Activated T-helper 9 cell treated with anti-CD3 and anti-CD28 coated beads, Interleukin-2, amount 50 U/mL, for 16 hours (primary cell): ENCODE results near the gene CACNA2D3.
"Not testable (repeated sequence)": the region's sequence is repeated elsewhere in the genome, so short reads cannot be mapped to it uniquely, and the experiment has no call there.

ENCODE experiments used
- DNase-seq: peaks from one replicate; pipeline ENCODE4 v3.0.0-alpha.2; 2020; ENCODE audit warnings: low read depth

CACNA2D3 gene

DNA sequence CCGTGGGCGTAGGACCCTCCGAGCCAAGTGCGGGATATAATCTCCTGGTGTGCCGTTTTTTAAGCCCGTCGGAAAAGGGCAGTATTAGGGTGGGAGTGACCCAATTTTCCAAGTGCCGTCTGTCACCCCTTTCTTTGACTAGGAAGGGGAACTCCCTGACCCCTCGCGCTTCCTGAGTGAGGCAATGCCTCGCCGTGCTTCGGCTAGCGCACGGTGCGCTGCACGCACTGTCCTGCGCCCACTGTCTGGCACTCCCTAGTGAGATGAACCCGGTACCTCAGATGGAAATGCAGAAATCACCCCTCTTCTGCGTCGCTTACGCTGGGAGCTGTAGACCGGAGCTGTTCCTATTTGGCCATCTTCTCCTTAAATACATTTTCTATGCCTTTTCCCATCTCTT, 342.2 kb downstream of the CACNA2D3 start:
- DNase-seq, result not testable (repeated sequence)

GRCh38 chr3:54476891-54477290, 354.5 kb downstream of the CACNA2D3 start:
- DNase-seq, result no peak

DNA sequence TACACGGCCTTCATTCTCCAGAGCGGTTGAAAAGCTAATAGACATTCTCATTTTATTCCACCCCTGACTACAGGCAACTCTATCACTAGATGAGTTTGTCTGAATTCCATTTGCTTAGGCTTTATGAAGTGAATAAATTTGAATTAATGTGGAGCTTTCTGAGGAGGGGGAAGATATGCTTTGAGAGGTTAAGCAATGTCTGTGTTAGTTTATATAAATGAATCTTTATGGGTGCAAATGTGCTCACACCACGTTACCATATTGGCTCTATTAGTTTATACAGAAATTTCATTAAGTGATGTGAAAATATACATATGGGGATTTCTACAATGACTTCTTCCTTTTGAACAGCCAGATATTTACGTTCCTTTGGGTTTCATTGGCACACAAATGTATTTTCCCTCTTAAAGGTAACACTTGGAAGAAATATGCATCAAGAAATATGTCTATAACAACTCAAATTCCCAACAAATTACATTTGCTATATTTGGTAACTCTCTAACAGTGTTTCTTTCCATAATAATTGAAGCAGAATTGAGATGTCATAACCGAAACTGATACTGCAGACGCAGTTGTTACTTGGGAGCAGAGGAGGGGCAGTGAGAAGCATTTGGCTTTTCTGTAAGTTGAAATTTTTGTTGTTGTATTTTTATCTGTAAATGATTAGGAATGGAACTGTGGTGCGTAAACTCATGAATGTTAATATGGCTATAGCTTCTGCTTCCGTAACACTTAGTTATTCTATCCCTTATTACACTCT, 359.4 kb downstream of the CACNA2D3 start:
- DNase-seq, result no peak

DNA sequence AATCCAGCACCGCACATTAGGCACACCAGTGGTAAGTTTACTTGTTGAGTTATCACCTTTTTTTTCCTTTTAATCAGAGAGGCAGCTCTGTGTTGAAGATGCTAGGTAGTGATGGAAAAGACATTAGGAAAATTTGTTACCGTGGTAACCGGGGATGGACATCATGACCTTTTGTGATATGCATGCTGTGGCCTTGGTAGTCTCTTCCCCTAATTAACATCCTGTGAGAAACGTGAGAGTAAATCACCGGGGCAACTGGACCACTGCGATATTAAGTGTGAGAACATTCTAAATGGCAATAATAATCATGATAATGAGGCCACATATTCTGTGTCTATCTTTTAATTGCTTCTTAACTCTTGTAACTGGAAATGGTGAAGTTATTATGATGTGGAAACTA, 362.0 kb downstream of the CACNA2D3 start:
- DNase-seq, result no peak

GRCh38 chr3:54486317-54486716, 364.0 kb downstream of the CACNA2D3 start:
- DNase-seq, result no peak

- DNase-seq, result no peak
Measured at GRCh38 chr3:54488297-54488696, 365.9 kb downstream of the CACNA2D3 start.

DNA sequence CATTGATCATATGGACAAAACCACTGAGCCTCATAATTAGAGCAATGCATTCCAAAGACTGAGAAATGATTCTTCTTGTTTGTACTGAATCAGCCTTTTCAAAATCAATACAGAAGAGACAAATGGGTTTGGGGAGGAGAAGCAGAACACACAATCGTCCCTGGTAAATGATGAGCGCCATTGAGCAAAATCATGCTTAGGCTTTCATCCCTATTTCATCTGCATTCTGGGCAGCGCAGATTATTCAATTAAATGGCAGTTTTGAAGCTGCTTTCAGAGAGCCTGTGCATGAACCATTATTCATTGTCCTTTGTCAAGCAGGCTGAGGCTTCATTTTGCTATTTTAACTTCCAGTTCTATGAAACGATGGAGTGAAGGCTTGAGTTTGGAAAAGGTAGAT, 371.9 kb downstream of the CACNA2D3 start:
- DNase-seq, result no peak

DNA sequence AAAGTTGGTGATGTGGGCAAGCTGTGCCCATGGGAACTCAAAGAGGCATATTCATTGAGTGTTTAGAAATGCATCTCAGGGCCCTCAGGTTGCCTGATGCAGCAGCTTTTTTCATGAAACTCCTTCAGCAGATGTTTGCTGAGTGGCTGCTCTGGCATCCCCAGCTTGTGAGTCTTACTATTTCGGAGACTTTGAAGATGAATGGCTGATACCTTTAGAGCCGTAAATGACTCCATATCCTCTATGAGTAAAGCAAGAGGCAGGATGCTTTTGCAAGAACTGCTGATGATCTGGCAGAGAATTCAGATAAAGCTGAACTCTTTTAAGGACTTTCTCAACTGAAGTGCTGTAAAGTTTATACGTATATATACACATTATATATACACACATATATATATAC, 384.3 kb downstream of the CACNA2D3 start:
- DNase-seq, result no peak

- no peak for DNase-seq
Measured at GRCh38 chr3:54507876-54508460, 385.6 kb downstream of the CACNA2D3 start.

- DNase-seq, result no peak
Measured at GRCh38 chr3:54510506-54510905, 388.2 kb downstream of the CACNA2D3 start.

GRCh38 chr3:54511766-54512365, 389.5 kb downstream of the CACNA2D3 start:
- DNase-seq, result no peak

DNA sequence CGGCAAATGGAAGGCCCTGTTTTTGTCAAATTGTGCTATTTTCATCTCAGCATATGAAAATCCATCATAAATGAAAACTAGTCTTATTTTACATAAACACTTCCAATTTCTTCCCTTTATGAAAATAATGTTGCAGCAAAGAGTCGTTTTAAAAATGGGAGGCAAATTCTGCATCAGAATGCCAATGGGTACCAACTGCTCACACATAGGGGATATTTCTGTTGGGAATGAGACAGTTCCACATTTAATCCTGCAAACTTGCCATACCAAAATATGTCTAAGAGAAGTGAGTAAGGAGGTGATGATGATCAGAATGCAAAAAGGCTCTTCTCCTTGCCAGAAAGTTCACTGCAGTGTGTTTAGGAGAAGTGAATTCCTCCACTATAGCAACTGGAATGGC, 391.7 kb downstream of the CACNA2D3 start:
- DNase-seq, result no peak

DNA sequence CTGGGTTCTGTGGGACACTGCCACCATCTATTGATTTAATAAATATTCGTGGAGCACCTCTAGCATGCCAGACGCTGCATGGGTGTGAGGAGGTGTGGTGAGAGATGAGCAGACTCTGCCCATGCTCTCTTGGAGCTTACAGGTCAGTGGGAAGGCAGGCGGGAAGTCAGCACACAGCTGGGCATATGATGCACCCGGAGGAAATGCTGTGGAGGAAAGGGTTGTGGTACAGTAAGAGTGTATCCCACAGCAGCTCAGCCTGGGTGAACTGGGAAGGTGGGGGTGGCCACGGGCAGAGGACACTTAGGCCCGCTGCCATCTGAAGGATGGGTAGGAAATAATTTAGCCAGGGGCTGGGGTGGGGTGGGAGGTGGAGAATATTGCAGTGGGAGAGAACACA, 392.1 kb downstream of the CACNA2D3 start:
- DNase-seq, result no peak

DNA sequence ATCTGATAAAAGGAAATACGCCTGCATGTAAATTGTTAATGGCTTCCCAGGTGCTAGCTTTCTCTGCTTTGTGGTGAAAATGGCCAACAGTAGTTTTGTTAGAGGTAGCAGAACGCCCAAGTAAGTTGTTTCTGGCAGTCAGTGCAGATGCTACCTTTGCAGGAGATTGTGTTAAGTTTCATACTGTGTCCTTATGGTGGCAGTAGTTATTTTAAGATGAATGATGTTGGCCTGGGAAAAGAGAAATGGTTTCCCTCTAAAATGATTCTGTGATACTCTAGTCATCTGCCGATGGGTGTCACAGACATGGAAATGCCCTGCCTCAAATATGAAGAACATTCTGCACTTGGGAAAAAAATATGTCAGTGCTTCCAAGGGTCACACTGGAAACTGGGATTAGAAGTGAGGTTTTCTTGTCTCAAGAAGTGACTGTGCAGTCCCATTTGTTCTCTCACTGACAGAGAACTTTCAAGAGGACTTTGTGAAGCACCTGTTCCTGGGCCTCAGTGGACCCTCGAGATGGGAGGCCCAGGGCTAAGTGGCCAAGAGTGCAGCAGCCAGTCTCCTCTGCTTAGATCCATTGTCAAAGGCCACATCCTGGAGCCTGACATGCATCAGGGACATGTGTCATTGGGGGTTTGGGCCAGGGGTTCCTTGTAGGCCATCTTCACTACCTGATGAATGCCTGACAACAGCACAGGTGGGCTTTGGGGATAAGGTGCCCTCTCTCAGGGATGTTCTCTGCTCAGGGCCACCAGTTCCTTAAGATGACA, 393.3 kb downstream of the CACNA2D3 start:
- DNase-seq, result no peak

DNA sequence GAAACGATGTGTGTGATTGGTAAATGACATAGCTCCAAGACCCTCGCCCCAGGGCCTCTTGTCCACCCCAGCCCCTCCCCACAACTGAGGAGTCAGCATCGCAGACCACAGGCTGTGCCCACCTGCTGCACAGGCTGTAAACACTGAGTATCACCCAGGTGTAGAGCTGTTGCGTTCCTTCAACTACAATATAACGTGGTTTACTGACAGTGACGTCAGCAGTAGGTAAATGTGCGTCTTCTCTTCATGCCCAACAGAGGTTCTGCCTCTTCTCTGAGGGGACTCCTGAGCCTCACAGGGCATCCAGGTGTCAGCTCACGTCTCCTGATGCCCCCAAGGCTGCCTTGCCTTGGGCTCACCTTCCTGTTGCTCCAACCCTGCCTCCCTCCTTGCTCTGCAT, 395.1 kb downstream of the CACNA2D3 start:
- no peak for DNase-seq

DNA sequence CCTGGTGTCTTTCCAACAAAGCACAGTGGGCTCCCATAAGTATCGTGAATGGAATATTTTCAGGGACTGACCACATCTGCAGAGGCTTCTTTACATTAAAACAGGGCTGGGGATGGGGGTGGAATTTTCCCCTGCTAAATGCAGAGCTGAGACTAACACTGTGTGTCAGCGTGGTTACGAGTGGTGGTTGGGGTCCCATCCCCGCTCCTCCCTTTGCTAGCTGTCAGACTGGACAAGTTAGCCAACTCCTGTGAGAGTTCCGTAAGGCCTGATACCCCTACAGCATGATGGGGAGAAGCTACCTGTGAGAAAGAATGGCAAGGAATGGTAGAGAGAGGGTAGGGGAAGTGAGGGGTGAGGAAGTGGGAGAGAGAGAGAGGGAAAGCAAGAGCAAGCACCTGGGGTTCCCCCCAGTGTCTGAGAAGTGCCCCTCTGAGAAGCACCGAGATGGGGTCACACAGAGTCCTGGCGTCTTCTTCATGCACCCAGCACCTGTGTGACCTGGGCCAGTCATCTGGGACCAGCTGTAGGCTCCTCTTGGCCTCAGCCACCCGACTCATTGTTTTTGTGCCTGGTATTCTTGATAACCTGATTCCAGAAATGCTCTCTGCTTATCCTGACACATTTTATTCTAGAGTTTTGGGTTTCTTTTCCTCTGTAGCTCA, 395.8 kb downstream of the CACNA2D3 start:
- no peak for DNase-seq

DNA sequence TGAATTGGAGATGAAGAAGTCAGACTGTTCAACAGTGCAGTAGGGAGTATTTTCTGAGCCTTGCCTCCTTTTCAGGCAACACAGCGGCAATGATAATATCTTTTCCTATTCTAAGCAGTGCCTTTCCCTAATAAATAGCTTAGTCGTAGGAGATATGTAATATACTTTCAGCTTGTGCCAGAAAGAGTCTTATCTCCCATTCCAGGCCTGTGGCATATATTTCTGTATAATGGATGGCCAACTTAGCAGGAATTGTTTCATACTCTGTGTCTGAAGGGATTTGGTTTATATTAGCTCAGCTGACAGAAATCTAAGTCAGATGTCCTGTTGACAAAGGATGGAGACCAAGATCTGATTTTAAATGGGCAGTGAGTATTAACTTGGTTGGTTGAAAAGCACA, 397.1 kb downstream of the CACNA2D3 start:
- no peak for DNase-seq

GRCh38 chr3:54520060-54520459, 397.7 kb downstream of the CACNA2D3 start:
- no peak for DNase-seq

DNA sequence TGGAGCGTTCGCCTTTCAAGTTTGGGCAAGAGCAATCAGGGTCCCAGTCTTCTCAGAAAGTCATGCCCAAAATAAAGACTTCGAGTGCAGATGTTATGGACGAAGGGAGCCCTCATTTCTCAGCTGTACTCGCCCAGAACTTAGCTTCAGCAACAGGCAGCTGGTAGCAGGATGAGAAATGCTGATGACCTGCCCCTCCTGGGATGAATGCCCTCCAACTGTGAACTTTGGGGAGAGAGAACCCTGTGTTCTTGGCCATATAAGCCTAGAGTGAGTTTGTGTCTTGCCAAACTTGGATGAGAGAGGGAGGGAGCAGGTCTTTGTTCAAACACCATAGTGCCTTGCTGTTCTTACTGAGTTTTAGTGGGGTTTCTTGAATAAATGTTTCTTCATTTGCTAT, 405.2 kb downstream of the CACNA2D3 start:
- no peak for DNase-seq

DNA sequence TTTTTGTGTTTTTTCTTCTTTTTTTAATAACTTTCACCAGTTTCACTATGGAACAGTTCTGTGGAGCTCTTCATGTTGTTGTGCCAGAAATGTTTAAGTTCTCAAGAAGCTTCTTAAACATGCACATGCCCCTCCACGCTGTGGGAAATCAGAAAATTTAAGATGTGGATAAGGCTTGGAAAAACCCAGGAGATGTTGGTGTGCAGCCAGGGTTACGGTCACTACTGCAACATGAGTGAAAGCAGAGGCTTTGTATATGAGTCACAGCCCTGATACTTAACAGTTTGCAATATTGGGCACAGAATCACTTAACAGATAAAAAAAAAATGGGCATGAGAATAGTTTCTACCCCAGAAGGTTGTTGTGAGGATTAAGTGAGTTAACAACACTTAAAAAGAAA, 405.6 kb downstream of the CACNA2D3 start:
- no peak for DNase-seq

GRCh38 chr3:54528668-54529067, 406.3 kb downstream of the CACNA2D3 start:
- no peak for DNase-seq

DNA sequence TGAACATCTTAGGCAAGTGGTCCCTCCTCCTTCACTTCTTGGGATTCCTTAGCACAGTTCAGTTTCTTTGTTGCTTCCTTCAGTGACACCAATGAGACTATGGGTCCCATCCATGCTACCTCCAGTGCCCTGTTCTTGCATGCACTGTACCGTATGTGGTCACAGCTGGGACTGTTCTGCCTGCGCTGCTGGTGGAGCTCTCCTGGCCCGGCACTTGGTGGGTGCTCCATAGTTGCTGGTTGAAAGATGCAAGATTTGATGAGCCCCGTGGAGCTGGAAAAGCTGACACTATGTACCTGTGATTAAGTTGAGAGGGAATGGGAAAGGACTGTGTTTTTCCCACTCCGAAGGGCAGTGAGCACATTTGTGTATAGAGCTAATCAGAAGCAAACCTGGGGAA, 407.7 kb downstream of the CACNA2D3 start:
- no peak for DNase-seq
